Natural killer cell treated with Interleukin-12 subunit alpha and Interleukin-12 subunit beta and Interleukin-15 and Interleukin-18, amount 100 ng/mL, for 72 hours (primary cell): ENCODE data around the gene PTPN23. TPM values are rescaled to one million over a fixed set of nuclear protein-coding genes. Genes with fewer than 3 reads are reported as not detected.

ENCODE experiments used
- ATAC-seq, 2 donors: fragments of 150-1000 bp; cut with Tn5 transposase in 1 of 2; sonication (Bioruptor Pico), chemical (Tn5 transposase) in 1 of 2; 2 replicates each; pipeline ENCODE4 v1.10.0; 2021
- DNase-seq: peaks from one replicate; pipeline ENCODE4 v3.0.0; 2022; ENCODE audit warnings: low spot score
- H3K27ac Mint-ChIP-seq, 2 donors: 1 replicate in 1 of 2; 2 replicates in 1 of 2; pipeline ENCODE4 v1.8.0; 2022; ENCODE audit warnings: mixed read lengths in 2 of 2, mild to moderate bottlenecking in 1 of 2, moderate library complexity in 1 of 2
- H3K27me3 Mint-ChIP-seq, 2 donors: 1 replicate in 1 of 2; 2 replicates in 1 of 2; pipeline ENCODE4 v1.8.0; 2022; ENCODE audit warnings: mixed read lengths in 2 of 2
- H3K36me3 Mint-ChIP-seq: one replicate; pipeline ENCODE4 v1.8.0; 2022; ENCODE audit warnings: mixed read lengths
- H3K4me1 Mint-ChIP-seq, 2 donors: 1 replicate in 1 of 2; 2 replicates in 1 of 2; pipeline ENCODE4 v1.8.0; 2022; ENCODE audit warnings: low read depth in 2 of 2, mixed read lengths in 2 of 2, mild to moderate bottlenecking in 1 of 2
- H3K4me3 Mint-ChIP-seq: one replicate; pipeline ENCODE4 v1.8.0; 2022; ENCODE audit warnings: mixed read lengths
- H3K9me3 Mint-ChIP-seq: 2 replicates; pipeline ENCODE4 v1.8.0; 2022; ENCODE audit warnings: mixed read lengths
- total RNA-seq, 2 donors: library from RNA; stranded (reverse); gene quantifications; one replicate each; pipeline ENCODE4 v1.2.3, GENCODE V29; 2022

Gene PTPN23, protein sequence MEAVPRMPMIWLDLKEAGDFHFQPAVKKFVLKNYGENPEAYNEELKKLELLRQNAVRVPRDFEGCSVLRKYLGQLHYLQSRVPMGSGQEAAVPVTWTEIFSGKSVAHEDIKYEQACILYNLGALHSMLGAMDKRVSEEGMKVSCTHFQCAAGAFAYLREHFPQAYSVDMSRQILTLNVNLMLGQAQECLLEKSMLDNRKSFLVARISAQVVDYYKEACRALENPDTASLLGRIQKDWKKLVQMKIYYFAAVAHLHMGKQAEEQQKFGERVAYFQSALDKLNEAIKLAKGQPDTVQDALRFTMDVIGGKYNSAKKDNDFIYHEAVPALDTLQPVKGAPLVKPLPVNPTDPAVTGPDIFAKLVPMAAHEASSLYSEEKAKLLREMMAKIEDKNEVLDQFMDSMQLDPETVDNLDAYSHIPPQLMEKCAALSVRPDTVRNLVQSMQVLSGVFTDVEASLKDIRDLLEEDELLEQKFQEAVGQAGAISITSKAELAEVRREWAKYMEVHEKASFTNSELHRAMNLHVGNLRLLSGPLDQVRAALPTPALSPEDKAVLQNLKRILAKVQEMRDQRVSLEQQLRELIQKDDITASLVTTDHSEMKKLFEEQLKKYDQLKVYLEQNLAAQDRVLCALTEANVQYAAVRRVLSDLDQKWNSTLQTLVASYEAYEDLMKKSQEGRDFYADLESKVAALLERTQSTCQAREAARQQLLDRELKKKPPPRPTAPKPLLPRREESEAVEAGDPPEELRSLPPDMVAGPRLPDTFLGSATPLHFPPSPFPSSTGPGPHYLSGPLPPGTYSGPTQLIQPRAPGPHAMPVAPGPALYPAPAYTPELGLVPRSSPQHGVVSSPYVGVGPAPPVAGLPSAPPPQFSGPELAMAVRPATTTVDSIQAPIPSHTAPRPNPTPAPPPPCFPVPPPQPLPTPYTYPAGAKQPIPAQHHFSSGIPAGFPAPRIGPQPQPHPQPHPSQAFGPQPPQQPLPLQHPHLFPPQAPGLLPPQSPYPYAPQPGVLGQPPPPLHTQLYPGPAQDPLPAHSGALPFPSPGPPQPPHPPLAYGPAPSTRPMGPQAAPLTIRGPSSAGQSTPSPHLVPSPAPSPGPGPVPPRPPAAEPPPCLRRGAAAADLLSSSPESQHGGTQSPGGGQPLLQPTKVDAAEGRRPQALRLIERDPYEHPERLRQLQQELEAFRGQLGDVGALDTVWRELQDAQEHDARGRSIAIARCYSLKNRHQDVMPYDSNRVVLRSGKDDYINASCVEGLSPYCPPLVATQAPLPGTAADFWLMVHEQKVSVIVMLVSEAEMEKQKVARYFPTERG (N-terminal part only)
- total RNA-seq: 10 to 100 TPM; 30.5 to 45.3 TPM

DNA sequence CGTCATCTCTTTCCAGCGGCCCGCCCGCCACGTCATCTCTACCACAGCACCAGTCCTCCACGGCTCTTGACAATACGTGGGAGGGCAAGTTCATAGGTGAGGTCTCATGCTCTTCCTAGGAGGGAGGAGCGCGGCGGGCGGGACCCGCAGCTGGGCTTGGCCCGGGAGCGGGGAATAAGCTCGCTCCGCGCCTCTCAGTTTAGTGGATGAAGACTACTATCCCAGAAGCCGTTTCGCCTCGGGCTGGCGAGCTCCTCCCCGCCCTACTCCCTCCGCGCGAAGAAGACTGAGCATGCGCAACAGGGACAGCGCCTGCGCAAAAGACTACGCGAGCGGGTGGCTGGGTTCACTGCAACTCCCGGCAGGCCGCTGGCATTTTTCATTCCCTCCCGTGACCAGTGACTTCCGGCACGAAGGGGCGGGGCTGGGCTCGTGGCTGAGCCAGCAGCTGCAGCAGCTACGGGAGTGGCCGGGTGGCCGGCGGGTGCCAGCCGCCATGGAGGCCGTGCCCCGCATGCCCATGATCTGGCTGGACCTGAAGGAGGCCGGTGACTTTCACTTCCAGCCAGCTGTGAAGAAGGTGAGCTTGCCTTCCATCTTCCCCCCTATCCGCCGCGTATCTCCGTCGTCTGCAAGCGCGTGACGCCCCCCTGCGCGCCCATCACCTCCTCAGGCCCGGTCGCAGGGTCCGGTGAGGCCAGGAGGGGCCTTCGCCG lies at the start of gene PTPN23:
Gene PTPN23 (plus strand): TSS at position 421 of the 716 bp plus-strand sequence. CDS start 76 bp downstream, at position 497.
- peaks cover 0 to 1% of the 10 kb centered on the region in 2 donors for H3K27me3 Mint-ChIP-seq
- no peaks in the 10 kb centered on the region for H3K9me3 Mint-ChIP-seq
- DNase-seq (peak; percentile 99), ATAC-seq (peak; percentile 90 to 92)
- H3K27ac Mint-ChIP-seq: peak within 1 kb of the TSS; percentile 98 to 99
- H3K36me3 Mint-ChIP-seq: peaks cover 9% of the 10 kb centered on the region
- H3K4me3 Mint-ChIP-seq: peak within 1 kb of the TSS; percentile 99
- peaks cover 35 to 41% of the 10 kb centered on the region in 2 donors for H3K4me1 Mint-ChIP-seq

DNA sequence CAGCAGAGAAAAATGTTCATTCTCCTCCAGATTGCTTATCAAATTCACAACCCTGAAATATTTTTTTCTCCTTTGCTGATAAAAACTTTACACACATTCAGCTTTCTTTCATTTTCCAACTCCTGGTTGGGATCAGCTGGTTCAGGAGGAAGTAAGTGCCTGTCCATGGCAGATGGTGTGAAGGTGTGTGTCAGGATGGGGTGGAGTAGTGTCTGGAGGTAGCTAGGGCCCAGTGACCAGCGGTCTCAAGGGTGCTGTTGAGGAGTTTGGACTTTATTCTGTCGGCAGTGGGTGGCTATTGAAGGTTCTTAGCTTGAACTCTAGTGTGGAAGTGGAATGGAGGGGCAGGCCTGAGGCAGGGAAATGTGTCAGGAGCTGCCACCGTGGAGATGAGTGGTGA lies 46.9 kb upstream of the PTPN23 start:
- DNase-seq (no peak), ATAC-seq (no peak)
- Mint-ChIP-seq H3K36me3 (peaks cover 32% of the 10 kb centered on the region), H3K27ac (no peak overlapping the region), H3K9me3 (no peaks in the 10 kb centered on the region), H3K4me3 (no peak overlapping the region), H3K4me1 (peaks cover 2 to 6% of the 10 kb centered on the region in 2 donors), H3K27me3 (no peaks in the 10 kb centered on the region)

DNA sequence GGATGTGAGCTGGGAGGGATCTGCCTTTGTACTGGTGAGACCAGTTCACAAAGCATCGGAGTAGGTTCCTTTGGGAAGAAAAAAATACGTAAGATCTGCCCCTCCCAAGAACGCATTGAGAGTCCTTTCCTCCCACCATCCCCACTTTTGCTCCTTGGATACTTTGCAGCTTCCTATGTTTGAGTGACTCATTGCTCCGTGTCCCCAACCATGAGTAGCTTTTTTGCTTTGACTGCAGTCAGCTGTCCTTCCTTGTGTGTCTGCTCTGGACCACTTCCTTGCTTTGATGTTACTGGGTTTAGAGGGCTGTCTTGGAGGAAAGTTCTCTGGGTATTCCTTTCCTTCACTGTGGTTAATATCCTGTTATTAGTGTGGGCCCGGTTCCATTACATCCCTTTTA lies 43.2 kb upstream of the PTPN23 start:
- no peak overlapping the region for H3K27ac Mint-ChIP-seq
- DNase-seq (no peak), ATAC-seq (no peak)
- peaks cover 19 to 22% of the 10 kb centered on the region in 2 donors for H3K4me1 Mint-ChIP-seq
- no peaks in the 10 kb centered on the region for H3K27me3 Mint-ChIP-seq
- peaks cover 33% of the 10 kb centered on the region for H3K36me3 Mint-ChIP-seq
- H3K4me3 Mint-ChIP-seq: no peak overlapping the region
- H3K9me3 Mint-ChIP-seq: no peaks in the 10 kb centered on the region

DNA sequence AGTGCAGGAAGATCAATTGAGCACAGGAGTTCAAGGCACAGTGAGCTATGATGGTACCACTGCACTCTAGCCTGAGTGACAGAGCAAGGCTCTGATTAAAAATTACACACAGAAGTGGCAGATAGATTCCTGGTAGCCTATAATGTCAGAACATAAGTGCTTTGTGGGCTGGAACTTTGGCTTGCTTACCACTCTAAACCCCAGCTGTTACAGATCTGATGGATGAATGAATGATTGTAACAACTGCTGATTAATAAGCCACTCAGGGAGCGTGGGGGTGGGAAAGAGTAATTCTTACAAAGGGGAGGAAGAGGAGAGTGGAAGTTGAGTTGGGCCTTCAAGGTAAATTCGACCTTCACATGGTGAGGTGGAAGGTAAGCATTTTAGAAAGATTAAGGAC lies 40.9 kb upstream of the PTPN23 start:
- DNase-seq: no peak
- H3K4me3 Mint-ChIP-seq: no peak overlapping the region
- ATAC-seq: no peak
- peaks cover 26% of the 10 kb centered on the region for H3K36me3 Mint-ChIP-seq
- H3K27ac Mint-ChIP-seq: peak overlapping the region in 1 of 2 donors; percentile 68
- no peaks in the 10 kb centered on the region for H3K27me3 Mint-ChIP-seq
- H3K9me3 Mint-ChIP-seq: no peaks in the 10 kb centered on the region
- H3K4me1 Mint-ChIP-seq: peaks cover 20% of the 10 kb centered on the region in 2 donors

DNA sequence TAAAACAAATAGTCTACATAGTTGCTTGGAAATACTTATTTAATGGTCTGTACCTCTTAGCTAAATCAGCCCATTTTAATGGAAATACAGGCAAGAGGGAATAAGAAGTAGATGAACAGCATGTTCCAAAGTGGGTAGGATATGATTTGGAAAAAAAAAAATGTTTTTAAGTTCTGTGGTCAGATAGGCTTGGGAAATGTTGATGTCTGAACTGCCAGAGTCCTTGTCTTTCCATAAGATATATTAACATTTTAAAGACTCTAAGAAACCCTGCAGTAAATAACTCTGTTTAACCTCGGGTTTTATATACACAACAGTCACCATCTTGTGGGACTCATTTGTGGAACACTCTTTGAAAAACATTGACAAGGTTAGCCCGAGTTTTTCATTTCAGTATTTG lies 40.0 kb upstream of the PTPN23 start:
- ATAC-seq: no peak
- no peaks in the 10 kb centered on the region for H3K9me3 Mint-ChIP-seq
- H3K4me3 Mint-ChIP-seq: no peak overlapping the region
- no peaks in the 10 kb centered on the region for H3K27me3 Mint-ChIP-seq
- H3K27ac Mint-ChIP-seq: no peak overlapping the region
- DNase-seq: no peak
- H3K36me3 Mint-ChIP-seq: peaks cover 28% of the 10 kb centered on the region
- peaks cover 20% of the 10 kb centered on the region in 2 donors for H3K4me1 Mint-ChIP-seq

DNA sequence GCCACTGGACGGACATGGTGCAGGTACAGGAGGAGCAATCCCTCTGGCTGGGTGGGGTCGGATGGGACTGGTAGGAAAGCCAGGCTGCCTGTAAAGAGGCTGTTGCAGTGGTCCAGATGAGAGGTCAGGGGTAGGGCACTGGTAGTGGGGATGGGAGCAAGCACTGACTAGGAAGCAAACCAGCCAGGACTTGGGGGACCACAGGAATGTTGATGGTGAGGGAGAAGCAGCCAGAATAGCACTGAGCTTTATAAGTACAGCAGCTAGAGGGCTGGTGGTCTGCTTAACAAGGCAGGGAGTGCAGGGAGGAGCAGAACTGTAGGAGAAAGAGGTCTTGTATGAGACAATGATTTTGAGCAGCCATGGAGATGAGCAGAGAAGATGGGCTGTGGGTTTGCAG lies 38.7 kb upstream of the PTPN23 start:
- Mint-ChIP-seq H3K27me3 (no peaks in the 10 kb centered on the region), H3K36me3 (peaks cover 21% of the 10 kb centered on the region), H3K4me1 (peaks cover 20% of the 10 kb centered on the region in 2 donors), H3K27ac (peak overlapping the region in 1 of 2 donors; percentile 6), H3K9me3 (no peaks in the 10 kb centered on the region), H3K4me3 (no peak overlapping the region)
- ATAC-seq: no peak
- DNase-seq: no peak

DNA sequence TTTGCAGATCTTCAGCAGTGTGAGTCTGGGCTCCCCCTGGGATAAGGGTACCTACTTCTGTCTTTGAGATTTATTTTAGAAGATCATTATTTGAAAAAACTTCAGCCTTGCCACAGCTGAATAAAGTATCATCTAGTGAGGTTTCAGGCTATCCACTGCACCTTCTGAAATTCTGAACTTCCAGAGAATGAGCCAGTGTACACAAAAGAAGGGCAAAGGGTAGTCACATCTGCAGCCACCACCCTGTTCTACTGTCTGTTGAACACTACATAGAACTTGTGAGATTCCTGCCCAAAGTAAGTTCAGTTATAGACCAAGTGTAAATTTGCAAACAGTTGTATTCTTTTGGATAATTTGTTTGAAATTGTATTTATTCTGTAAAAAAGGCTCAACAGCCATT lies 38.0 kb upstream of the PTPN23 start:
- no peak overlapping the region for H3K4me3 Mint-ChIP-seq
- peak overlapping the region in 1 of 2 donors; percentile 6 for H3K27ac Mint-ChIP-seq
- H3K4me1 Mint-ChIP-seq: peaks cover 20% of the 10 kb centered on the region in 2 donors
- H3K9me3 Mint-ChIP-seq: no peaks in the 10 kb centered on the region
- H3K36me3 Mint-ChIP-seq: peaks cover 18% of the 10 kb centered on the region
- no peak for ATAC-seq
- no peak for DNase-seq
- no peaks in the 10 kb centered on the region for H3K27me3 Mint-ChIP-seq

DNA sequence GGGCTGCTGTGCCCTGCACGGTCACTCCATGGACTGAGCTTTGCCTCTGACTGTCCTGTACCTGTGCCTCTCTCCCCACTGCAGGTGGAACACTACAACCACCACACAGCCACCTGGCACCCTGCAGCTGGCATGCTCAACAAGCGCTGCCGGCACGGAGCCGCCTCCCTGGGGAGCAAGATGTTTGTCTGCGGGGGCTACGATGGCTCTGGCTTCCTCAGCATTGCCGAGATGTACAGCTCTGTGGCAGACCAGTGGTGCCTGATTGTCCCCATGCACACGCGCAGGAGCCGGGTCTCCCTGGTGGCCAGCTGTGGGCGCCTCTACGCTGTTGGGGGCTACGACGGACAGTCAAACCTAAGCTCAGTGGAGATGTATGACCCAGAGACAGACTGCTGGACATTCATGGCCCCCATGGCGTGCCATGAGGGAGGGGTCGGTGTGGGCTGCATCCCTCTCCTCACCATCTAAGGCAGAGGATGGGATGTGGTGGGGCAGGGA lies 37.3 kb upstream of the PTPN23 start:
- Mint-ChIP-seq H3K4me3 (no peak overlapping the region), H3K27ac (no peak overlapping the region), H3K4me1 (peaks cover 20% of the 10 kb centered on the region in 2 donors), H3K36me3 (peaks cover 11% of the 10 kb centered on the region), H3K9me3 (no peaks in the 10 kb centered on the region), H3K27me3 (no peaks in the 10 kb centered on the region)
- no peak for DNase-seq
- ATAC-seq: peak in 1 of 2 donors; percentile 4

DNA sequence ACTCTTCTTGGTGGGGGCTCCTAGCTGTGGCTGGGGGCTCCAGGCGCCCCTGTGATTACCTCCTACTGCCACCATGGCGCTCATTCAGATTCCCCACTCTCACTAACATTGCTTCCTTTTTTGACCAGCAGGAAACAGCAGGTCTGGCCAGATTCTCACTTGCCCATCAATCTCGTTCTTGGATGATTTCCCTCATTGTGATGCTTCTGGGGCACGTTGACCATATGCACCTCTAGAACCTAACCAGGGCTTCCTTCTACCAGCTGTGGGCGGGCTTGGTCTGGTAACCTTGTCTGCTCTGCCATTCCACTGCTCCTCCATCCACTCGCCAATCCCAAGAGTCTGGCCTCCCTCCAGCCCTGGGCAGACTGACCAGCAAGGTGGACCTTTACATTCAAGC lies 35.9 kb upstream of the PTPN23 start:
- Mint-ChIP-seq H3K36me3 (peaks cover 10% of the 10 kb centered on the region), H3K4me3 (no peak overlapping the region), H3K27ac (no peak overlapping the region), H3K4me1 (peaks cover 18 to 19% of the 10 kb centered on the region in 2 donors), H3K27me3 (no peaks in the 10 kb centered on the region), H3K9me3 (no peaks in the 10 kb centered on the region)
- DNase-seq (no peak), ATAC-seq (no peak)

DNA sequence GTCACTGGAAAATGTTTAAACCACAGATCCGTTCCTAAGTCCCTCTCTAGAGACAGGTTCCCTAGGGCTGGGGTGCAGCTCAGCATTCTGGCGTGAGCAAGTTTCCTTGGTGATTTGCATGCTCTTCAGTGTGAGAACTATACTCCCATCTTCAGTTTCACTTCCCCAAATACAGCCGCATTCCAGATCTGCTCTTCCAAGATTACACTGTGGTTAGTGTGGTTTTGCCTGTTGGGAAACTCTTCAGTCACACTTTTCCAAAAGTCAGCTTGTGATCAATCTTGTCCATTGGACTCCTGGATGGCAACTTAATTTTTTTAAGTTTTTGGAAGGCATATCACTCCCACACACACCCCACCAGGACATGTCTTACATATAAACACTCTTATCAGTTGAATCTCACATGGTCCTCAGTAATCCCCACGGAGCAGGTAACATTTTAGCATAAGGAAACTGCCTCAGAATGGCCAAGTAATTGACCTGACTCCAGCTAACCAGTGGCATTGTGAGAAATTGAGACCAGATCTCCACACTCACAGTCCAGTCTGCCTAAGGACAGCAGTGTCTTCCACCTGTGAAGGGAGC lies 33.5 kb upstream of the PTPN23 start:
- peaks cover 6% of the 10 kb centered on the region for H3K36me3 Mint-ChIP-seq
- peaks cover 3 to 6% of the 10 kb centered on the region in 2 donors for H3K4me1 Mint-ChIP-seq
- DNase-seq (no peak), ATAC-seq (no peak)
- no peak overlapping the region for H3K4me3 Mint-ChIP-seq
- no peak overlapping the region for H3K27ac Mint-ChIP-seq
- H3K27me3 Mint-ChIP-seq: no peaks in the 10 kb centered on the region
- no peaks in the 10 kb centered on the region for H3K9me3 Mint-ChIP-seq

DNA sequence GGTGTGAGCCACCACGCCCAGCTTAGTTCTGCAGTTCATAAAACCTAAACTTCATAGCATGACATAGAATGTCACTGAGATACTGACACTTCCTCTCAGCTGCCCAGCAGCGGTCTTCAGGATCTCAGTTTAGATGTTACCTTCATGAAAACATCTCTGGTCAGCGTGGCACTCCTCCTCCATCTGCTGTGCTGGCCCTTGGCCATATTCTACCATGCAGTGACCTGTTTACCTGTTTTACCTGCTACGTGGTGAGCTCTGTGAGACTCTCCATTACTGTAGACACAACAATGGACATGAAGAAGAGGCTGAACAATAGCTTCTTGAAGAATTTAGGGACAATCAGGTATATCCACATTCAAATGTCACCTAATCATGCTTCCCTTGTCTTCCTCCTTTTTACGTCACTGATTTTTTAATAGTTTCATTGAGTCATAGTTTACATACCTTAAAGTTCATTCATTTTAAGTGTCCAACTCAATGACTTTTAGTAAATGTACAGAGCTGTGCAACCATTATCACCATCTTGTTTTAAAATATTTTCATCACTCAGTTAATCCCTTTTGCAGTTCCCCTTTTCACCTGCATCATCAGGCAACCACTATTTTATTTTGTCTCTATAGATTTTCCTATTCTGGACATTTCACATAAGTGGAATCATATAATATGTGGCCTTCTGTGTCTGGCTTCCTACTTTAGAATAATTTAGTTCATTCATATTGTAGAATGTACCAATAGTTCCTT lies 32.2 kb upstream of the PTPN23 start:
- H3K4me1 Mint-ChIP-seq: peaks cover 0 to 2% of the 10 kb centered on the region in 2 donors
- H3K36me3 Mint-ChIP-seq: peaks cover 6% of the 10 kb centered on the region
- no peak for DNase-seq
- no peak for ATAC-seq
- H3K27ac Mint-ChIP-seq: no peak overlapping the region
- H3K27me3 Mint-ChIP-seq: no peaks in the 10 kb centered on the region
- no peak overlapping the region for H3K4me3 Mint-ChIP-seq
- H3K9me3 Mint-ChIP-seq: no peaks in the 10 kb centered on the region

DNA sequence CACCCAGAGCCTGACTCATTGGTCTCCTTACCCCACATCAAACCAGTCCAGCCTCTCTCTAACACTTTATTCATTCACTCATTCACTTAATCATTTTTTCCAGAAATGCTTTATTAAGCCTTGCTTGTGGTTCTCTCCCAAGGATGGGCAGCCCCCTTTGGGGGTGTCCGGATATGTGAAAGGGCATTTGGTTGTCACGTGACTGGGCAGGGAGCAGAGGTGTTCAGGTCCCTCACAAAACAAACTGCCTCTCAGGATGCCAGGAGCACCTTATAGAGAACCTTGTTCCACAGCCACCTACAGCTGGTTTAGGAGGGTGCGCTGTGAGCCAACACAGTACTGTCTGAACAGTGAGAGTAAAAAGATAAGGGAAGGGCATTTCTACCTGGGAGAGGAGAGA lies 25.8 kb upstream of the PTPN23 start:
- Mint-ChIP-seq H3K4me1 (peaks cover under 1 to 2% of the 10 kb centered on the region in 2 donors), H3K4me3 (no peak overlapping the region), H3K27me3 (no peaks in the 10 kb centered on the region), H3K9me3 (peaks cover 3% of the 10 kb centered on the region), H3K36me3 (peaks cover 9% of the 10 kb centered on the region), H3K27ac (no peak overlapping the region)
- ATAC-seq: no peak
- no peak for DNase-seq
